ENCODE data around the gene RPS21. TPM values are rescaled to one million over a fixed set of nuclear protein-coding genes. Genes with fewer than 3 reads are reported as not detected.

RPS21 gene
- total RNA-seq (2012; rRNA removed), result 2,710 and 3,846 TPM in 2 replicates
- polyA plus RNA-seq (2012; rRNA removed), result 4,298 and 4,766 TPM in 2 replicates
- polyA plus RNA-seq (2012; cell fraction: cytosol; rRNA removed), result 31,826 and 47,741 TPM in 2 replicates
- polyA plus RNA-seq (2012; cell fraction: nucleus; rRNA removed; ENCODE audit: low replicate concordance), result 3,277 and 3,813 TPM in 2 replicates
- Bru-seq, nascent RNA, result percentile 91 among the genes with signal in this experiment
- BruChase-seq, experiment 1, labeled RNA remaining after a 6-hour chase, result percentile 78 among the genes with signal in this experiment
- BruChase-seq, experiment 2, labeled RNA remaining after a 2-hour chase, result percentile 79 among the genes with signal in this experiment
- long read RNA-seq, transcript RPS21-201 (6 exons, 344 nt), result major isoform, 91 of 220 reads
- long read RNA-seq, partial matches to known transcripts, result 117 of 220 reads
- long read RNA-seq, other reads (novel, unspliced or antisense), result 9 of 220 reads

DNA sequence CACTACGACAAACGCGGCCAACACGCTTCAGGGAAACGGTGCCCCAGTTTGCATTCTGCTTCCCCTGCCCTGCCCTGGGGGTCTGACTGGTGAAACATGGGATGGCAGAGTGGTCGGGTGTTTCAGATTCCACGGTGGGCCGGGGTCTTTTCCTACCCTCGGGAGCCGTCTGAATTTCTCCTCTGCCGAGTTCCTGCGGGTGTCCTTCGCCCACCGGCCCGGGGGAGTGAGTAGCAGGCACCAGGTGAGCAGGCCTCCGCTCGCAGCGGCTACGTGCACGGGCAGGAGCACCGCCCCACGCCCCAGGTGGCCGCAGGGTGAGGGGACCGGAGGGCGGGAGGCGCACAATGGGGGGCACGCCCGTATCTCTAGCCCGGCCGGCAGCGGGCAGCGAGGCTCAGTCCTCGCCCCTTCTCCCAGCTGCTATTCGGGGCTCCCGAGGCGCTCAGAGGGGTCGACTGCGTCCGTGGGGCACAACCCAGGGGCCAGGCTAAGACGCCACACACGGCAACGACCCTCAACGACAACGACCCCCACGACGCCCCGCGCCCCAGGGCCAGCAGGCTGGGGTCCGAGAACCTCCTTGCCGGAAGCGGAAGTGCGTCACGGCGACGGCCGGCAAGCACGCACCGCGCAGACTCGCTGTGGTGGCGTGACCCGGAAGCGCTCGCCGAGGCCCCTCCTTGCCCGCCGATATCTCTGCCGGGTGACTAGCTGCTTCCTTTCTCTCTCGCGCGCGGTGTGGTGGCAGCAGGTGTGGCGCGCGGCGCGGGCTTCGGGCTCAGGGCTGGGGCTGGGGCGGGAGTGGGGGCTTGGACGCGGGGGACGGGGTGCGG, at the start of gene RPS21:
Gene RPS21 (plus strand): TSS at position 721 of the 836 bp plus-strand sequence. CDS start 236 bp downstream, outside the sequence.
- dilution Hi-C loops (cut with HindIII; ENCODE audit: low sequenced_read_pairs, unreplicated experiment) (loop anchor here (25.0 kb wide), 1 partner anchor 99 kb away; no protein-coding TSS in a partner anchor), intact Hi-C loops (cut with micrococcal nuclease) (loop anchor here (10.0 kb wide), 1 partner anchor 372 kb away; no protein-coding TSS in a partner anchor), in situ Hi-C loops (cut with MboI; ENCODE audit: low sequenced_read_pairs) (loop anchor here (25.0 kb wide), 1 partner anchor 374 kb away; no protein-coding TSS in a partner anchor)
- ATAC-seq (ENCODE audit: low read depth) (peak; percentile 79), DNase-seq (peak; percentile 89)
- POLR2A ChIA-PET (ENCODE audit: unreplicated experiment), result interaction anchor here (0.6 to 0.7 kb wide), 5 partner anchors 11 to 106 kb away, joined by 4 to 11 read pairs (median 5); no protein-coding TSS in a partner anchor
- Histone ChIP-seq H2BK120ac (ENCODE audit: low read depth, low read length) (no peak within 1 kb of the TSS), H3K56ac (ENCODE audit: extremely low read depth, insufficient read depth, low read length) (peak within 1 kb of the TSS; percentile 61), H3K4ac (ENCODE audit: low read depth, low read length) (peak within 1 kb of the TSS; percentile 94), H3K9me1 (ENCODE audit: insufficient read depth, low read length) (peaks cover 11% of the 10 kb centered on the region), H3K4me2 (ENCODE audit: low read depth, low read length) (peak within 1 kb of the TSS; percentile 95), H2BK20ac (ENCODE audit: low read depth, low read length) (no peak within 1 kb of the TSS), H3K9me3 (ENCODE audit: control insufficient read depth, insufficient read depth, low read length) (no peaks in the 10 kb centered on the region), H3K18ac (ENCODE audit: low read depth, low read length) (peak within 1 kb of the TSS; percentile 26; the same call in 1 of the 2 replicates), H2AK5ac (ENCODE audit: low read depth, low read length) (peak within 1 kb of the TSS; percentile 98), H3K4me1 (ENCODE audit: control insufficient read depth, insufficient read depth, low read length) (peaks cover 5% of the 10 kb centered on the region), H2AFZ (replicated peaks; ENCODE audit: low read length, poor library complexity) (peak within 1 kb of the TSS; percentile 97), H3K4me3 (ENCODE audit: insufficient read depth, low read depth, low read length) (peak within 1 kb of the TSS; percentile 92), H3K27ac (ENCODE audit: insufficient read depth, low read length) (peak within 1 kb of the TSS; percentile 96), H2BK5ac (ENCODE audit: low read depth, low read length, poor library complexity, severe bottlenecking) (peak within 1 kb of the TSS; percentile 91), H4K91ac (ENCODE audit: insufficient read depth, low read depth, low read length) (peak within 1 kb of the TSS; percentile 86), H3K36me3 (ENCODE audit: control insufficient read depth, insufficient read depth, low read length) (peaks cover 39% of the 10 kb centered on the region), H4K8ac (ENCODE audit: low read depth in 2 of 2, low read length in 2 of 2) (peak within 1 kb of the TSS; percentile 88 to 90), H3K27me3 (ENCODE audit: control insufficient read depth, insufficient read depth, low read length) (no peaks in the 10 kb centered on the region), H2BK15ac (ENCODE audit: low read depth, low read length) (no peak within 1 kb of the TSS), H3K23ac (ENCODE audit: low read depth, low read length) (peak within 1 kb of the TSS; percentile 86), H2AK9ac (replicated peaks; ENCODE audit: low read depth, low read length, poor library complexity) (peak within 1 kb of the TSS; percentile 97), H3K79me1 (ENCODE audit: low read depth in 1 of 2, low read length in 2 of 2) (peaks cover 35 to 63% of the 10 kb centered on the region in 2 experiments), H3K14ac (replicated peaks; ENCODE audit: low read depth, low read length) (peak within 1 kb of the TSS; percentile 80), H3K9ac (ENCODE audit: low read depth, low read length) (peak within 1 kb of the TSS; percentile 96), H4K20me1 (ENCODE audit: insufficient read depth, low read length) (peaks cover 51% of the 10 kb centered on the region), H4K5ac (ENCODE audit: low read depth, low read length) (peak within 1 kb of the TSS; percentile 93)
- CTCF ChIA-PET, result interaction anchor here (0.9 kb wide), 1 partner anchor 84 kb away, joined by 4 read pairs; the partner anchor contains the start of gene ADRM1
- no TSS peak for BruUV-seq (replicated peaks)
- WGBS, 2 experiments (ENCODE audit: extremely low coverage in 2 of 2, insufficient read length in 1 of 2), result 1% methylated on average over 29 of the region's 83 CpGs; no CpG with 5 or more reads in 1 of the 2 experiments
- TF ChIP-seq POLR2A (IDR thresholded peaks at IDR 0.05; ENCODE audit: low read depth, low read length) (peak; percentile 84), CHD1 (IDR thresholded peaks at IDR 0.05; ENCODE audit: low read depth, low read length) (no peak), NFE2L2 (IDR thresholded peaks at IDR 0.05; ENCODE audit: low read depth, low read length) (no peak), RFX5 (IDR thresholded peaks at IDR 0.05; ENCODE audit: low read depth, low read length) (no peak), MAZ (IDR thresholded peaks at IDR 0.05; ENCODE audit: borderline replicate concordance, low read depth, low read length) (peak; percentile 93), USF2 (IDR thresholded peaks at IDR 0.05; ENCODE audit: low read depth, low read length) (peak; percentile 56; the same call in 1 of the 2 replicates), SMC3 (IDR thresholded peaks at IDR 0.05; ENCODE audit: low read depth, low read length) (no peak), BHLHE40 (IDR thresholded peaks at IDR 0.05; ENCODE audit: low read depth, low read length) (no peak)

Measured in IMR-90 (cell line).